HG03175 (cell line): ENCODE data around the gene FAM222B.
"Not testable (repeated sequence)": the region's sequence is repeated elsewhere in the genome, so short reads cannot be mapped to it uniquely, and the experiment has no call there.

Source experiments
- ATAC-seq: cut with Tn5 transposase; IDR thresholded peaks from one replicate; pipeline ENCODE4 v1.9.1; 2021; ENCODE audit warnings: mild to moderate bottlenecking, moderate library complexity; ENCODE audit not compliant: unreplicated experiment

Gene FAM222B

GRCh38 chr17:28733346-28733745 lies 109.2 kb downstream of the FAM222B start:
- no peak for ATAC-seq

- ATAC-seq, result no peak
These were observed 112.7 kb downstream of the FAM222B start for GRCh38 chr17:28729950-28730330.

GRCh38 chr17:28728364-28729200 lies 114.0 kb downstream of the FAM222B start, which contains the start of gene NEK8:
TSS of gene NEK8 (plus strand) at chr17:28728788. CDS start at chr17:28728814, 26 bp downstream.
- peak; percentile 39 for ATAC-seq

GRCh38 chr17:28726627-28727491 lies 115.7 kb downstream of the FAM222B start:
- peak; percentile 43 for ATAC-seq

GRCh38 chr17:28726226-28726626 lies 116.4 kb downstream of the FAM222B start, which contains the start of gene TLCD1:
TSS of gene TLCD1 (minus strand) at chr17:28726233. CDS start at chr17:28726097, 136 bp downstream.
- ATAC-seq, result peak; percentile 7

GRCh38 chr17:28725660-28726225 lies 116.8 kb downstream of the FAM222B start:
- no peak for ATAC-seq

GRCh38 chr17:28725166-28725659 lies 117.4 kb downstream of the FAM222B start:
- no peak for ATAC-seq

- no peak for ATAC-seq
These were observed 118.0 kb downstream of the FAM222B start for GRCh38 chr17:28724500-28725165.

- ATAC-seq, result not testable (repeated sequence)
These were observed 118.6 kb downstream of the FAM222B start for GRCh38 chr17:28723836-28724499.

GRCh38 chr17:28723159-28723835 lies 119.3 kb downstream of the FAM222B start:
- no peak for ATAC-seq

GRCh38 chr17:28722417-28723158 lies 120.0 kb downstream of the FAM222B start:
- no peak for ATAC-seq

GRCh38 chr17:28720997-28721329 lies 121.6 kb downstream of the FAM222B start:
- ATAC-seq, result not testable (repeated sequence)

- no peak for ATAC-seq
These were observed 122.2 kb downstream of the FAM222B start for GRCh38 chr17:28720247-28720996.

- no peak for ATAC-seq
These were observed 123.6 kb downstream of the FAM222B start for GRCh38 chr17:28719021-28719433.

- no peak for ATAC-seq
These were observed 124.1 kb downstream of the FAM222B start for GRCh38 chr17:28718333-28719020.

- no peak for ATAC-seq
These were observed 124.8 kb downstream of the FAM222B start, which contains the start of gene RAB34 for GRCh38 chr17:28717578-28718332. TSS of gene RAB34 (minus strand) at chr17:28717868. CDS start at chr17:28717266, 602 bp downstream.
